GM13977 (cell line): ENCODE results near the gene MINDY2.

Source experiments
- DNase-seq: peaks from one replicate; pipeline ENCODE4 v3.0.0; 2012; ENCODE audit warnings: low spot score
- CTCF ChIP-seq: IDR thresholded peaks from 2 replicates; pipeline ENCODE4 v1.5.1; 2012; ENCODE audit warnings: mild to moderate bottlenecking, control low read depth; ENCODE audit not compliant: insufficient read depth; ENCODE audit errors: extremely low read depth, missing control alignments
- in situ Hi-C: fragments of 300-500 bp; cut with MboI; formaldehyde crosslinking; loops from one replicate; pipeline ENCODE4 v1.12.0; 2022; ENCODE audit warnings: low sequenced_read_pairs, low pct_unique_long_range_greater_than_20kb, mixed read lengths, inconsistent platforms; ENCODE audit not compliant: unreplicated experiment

The MINDY2 gene

DNA sequence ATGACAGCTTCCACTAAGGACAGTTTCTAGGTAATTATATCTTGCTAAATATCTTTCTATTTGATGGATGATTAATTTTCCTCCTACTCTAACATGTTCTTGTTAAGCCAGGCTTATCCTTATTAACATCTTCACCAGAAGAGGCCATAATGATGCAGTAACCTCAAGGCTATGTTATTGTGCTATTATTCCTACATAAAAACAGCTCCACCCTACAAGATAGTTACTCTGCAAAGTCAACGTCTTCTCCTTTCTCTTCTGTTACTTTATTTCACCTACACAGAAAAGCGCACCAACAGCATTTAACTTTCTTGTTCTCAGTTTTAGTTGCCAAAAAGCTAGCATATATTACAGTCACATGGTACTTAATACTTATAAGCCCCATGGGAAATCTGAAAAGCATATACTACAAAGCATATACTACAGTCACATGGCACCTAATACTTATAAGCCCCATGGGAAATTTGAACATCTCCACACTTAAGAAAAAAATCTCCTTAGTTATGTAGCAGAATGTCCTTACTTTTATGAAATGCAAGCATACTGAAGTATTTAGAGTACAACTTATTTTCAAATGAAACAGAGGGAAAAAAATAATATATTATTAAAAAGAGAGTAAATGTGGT, 35.0 kb upstream of the MINDY2 start:
- no peak for TF ChIP-seq CTCF
- no peak for DNase-seq
- in situ Hi-C loops = no loop called here

- in situ Hi-C loops = no loop called here
- no peak for DNase-seq
- no peak for TF ChIP-seq CTCF
Observed at GRCh38 chr15:58737298-58737697, 33.8 kb upstream of the MINDY2 start.

DNA sequence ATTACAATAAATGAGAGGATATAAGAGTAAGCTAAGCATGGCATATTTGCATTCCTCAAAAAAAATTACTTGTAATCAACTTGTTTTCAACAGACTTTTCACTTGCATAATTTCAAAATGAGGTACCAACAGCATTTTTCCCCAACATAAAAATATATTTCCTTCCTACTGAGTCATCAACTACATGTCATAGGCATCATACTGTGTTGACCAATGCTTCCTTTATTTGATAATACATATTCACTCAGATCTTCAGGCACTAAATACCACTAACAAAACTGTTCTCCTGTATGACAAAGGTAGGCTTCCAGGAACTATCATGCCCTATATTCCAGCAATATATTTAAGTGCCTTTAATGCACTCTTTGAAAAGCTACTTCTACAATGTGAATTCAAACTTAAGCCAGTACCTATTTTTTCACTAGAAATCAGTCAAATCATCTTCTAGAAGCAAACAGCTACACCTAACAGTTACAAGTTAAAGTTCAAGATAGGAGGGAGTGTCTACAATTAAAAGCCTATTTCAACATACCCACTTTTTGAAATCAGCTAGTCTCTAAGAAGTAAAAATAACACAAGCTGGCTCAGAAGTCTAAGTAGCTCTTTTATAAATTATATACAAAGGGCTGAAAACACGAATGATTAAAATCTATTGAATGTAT, 32.9 kb upstream of the MINDY2 start:
- DNase-seq = no peak
- in situ Hi-C loops = no loop called here
- no peak for TF ChIP-seq CTCF

DNA sequence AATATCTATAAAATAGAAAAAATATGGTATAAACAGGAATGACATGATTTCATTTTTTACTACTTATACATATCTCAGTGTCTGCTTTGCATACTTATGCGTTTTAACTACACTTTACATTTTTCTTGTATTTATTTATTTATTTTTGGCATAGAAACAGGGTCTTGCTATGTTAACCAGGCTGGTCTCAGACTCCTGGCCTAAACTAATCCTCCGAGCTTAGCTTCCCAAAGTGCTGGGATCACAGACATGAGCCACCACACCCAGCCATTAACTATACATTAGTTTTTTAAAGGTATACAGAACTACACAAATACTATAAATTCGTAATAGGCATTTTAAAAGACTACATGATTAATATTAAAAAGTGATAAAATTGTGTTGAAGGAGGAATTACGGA, 30.7 kb upstream of the MINDY2 start:
- no peak for DNase-seq
- in situ Hi-C loops = no loop called here
- no peak for TF ChIP-seq CTCF

DNA sequence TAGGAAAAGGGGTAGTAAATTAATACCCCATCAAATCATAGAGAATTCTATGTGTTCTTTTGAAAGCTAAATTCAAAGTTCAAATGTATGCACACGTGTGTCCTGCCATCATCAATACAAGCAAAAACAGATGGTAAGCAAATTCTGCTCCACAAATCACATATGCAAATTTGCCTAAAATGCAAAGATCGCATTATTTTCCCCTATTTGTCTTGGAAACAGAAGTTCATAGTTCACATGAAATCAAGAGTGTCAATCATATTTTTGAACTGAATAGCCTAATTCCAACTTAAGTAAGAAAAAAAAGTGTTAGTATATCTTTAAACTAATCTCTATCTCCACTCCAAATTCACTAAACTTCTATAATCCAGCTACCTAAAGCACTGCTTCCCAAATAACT, 30.1 kb upstream of the MINDY2 start:
- in situ Hi-C loops = no loop called here
- DNase-seq = no peak
- no peak for TF ChIP-seq CTCF

GRCh38 chr15:58742022-58742813, 28.9 kb upstream of the MINDY2 start:
- DNase-seq = no peak
- no peak for TF ChIP-seq CTCF
- in situ Hi-C loops = no loop called here
